ENCODE data around the gene PDE9A.

DNA sequence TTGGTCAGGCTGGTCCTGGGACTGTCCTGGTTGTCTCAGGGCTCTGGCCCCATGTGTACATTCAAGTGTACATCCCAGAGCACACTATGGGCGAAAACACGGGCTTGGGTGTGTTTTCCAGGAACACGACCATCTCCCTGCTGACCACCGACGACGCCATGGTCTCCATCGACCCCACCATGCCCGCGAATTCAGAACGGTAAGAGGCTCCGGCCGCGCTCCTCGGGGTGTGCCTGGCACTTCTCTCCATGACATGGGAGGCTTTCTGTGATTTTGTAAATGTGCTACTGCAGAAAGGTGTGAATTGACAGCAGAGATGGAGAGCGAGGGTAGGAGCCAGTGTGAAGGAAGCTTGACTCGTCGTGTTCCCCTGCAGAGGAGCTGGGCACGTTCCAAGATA, 34.4 kb downstream of the PDE9A start:
- TF ChIP-seq CTCF (IDR thresholded peaks at IDR 0.05) (no peak), EZH2 (IDR thresholded peaks at IDR 0.05; ENCODE audit: borderline replicate concordance, insufficient read depth, low read depth, low read length, poor library complexity, severe bottlenecking) (no peak)
